ENCODE data around the gene DPH3.

DNA sequence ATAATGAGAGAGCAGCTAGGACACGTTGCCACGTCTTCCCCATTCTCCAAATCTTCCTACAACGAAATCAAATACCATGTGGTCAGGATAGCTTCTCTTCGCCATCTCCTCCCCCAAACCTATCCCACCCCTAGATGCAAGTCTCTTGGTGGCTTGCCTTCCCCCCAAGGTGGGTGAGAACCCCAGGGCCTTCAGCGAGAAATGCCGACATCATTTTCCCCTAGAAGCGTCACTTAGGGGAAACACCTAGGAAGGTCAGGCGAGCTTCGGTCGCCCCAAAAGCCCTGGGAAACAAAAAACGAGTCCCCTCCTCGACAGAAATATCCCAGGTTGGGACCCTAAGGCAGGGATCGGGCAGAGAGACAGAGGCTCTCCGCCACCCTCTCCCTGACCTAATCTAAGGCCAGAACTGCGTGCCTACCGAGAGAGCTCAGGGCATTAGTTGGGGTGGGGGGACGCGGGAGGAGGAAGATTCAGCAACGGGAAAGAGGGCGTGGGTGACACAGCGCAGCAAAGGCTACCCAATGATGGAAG is 502 bp downstream of the DPH3 start:
- TF ChIP-seq, protein P1, sequence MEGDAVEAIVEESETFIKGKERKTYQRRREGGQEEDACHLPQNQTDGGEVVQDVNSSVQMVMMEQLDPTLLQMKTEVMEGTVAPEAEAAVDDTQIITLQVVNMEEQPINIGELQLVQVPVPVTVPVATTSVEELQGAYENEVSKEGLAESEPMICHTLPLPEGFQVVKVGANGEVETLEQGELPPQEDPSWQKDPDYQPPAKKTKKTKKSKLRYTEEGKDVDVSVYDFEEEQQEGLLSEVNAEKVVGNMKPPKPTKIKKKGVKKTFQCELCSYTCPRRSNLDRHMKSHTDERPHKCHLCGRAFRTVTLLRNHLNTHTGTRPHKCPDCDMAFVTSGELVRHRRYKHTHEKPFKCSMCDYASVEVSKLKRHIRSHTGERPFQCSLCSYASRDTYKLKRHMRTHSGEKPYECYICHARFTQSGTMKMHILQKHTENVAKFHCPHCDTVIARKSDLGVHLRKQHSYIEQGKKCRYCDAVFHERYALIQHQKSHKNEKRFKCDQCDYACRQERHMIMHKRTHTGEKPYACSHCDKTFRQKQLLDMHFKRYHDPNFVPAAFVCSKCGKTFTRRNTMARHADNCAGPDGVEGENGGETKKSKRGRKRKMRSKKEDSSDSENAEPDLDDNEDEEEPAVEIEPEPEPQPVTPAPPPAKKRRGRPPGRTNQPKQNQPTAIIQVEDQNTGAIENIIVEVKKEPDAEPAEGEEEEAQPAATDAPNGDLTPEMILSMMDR (conservative IDR thresholded peaks at IDR 0.05; ENCODE audit: low read length) = no peak
- no peak for TF ChIP-seq EZH2phosphoT487 (IDR thresholded peaks at IDR 0.05; ENCODE audit: borderline replicate concordance, low read depth, low read length)

Data from OCI-LY7 (cell line).